RWPE1 (cell line): ENCODE results near the gene LIPH.

ENCODE experiments used
- CTCF ChIA-PET: fragments of 350-600 bp; sonication (Branson Sonifier 250); formaldehyde crosslinking; extraction: SDS; loops from one replicate; lab custom pipeline; 2021; lab: Yijun Ruan, JAX
- POLR2A ChIA-PET: fragments of 400-600 bp; formaldehyde crosslinking; extraction: SDS; loops from one replicate; lab custom pipeline; 2020; ENCODE audit warnings: antibody characterized with exemption; ENCODE audit not compliant: low non-redundant PET; lab: Yijun Ruan, JAX
- DNase-seq: peaks from one replicate; pipeline ENCODE4 v3.0.0; 2012; ENCODE audit warnings: low spot score
- H3K27ac ChIP-seq: fragments of 450-650 bp; 2 replicates; pipeline ENCODE4 v1.5.1; 2017
- TF ChIP-seq, protein P1 (sequence below): fragments of 450-650 bp; conservative IDR thresholded peaks from 2 replicates; pipeline ENCODE4 v1.5.1; 2017; ENCODE audit warnings: low read depth, mild to moderate bottlenecking

Gene LIPH

DNA sequence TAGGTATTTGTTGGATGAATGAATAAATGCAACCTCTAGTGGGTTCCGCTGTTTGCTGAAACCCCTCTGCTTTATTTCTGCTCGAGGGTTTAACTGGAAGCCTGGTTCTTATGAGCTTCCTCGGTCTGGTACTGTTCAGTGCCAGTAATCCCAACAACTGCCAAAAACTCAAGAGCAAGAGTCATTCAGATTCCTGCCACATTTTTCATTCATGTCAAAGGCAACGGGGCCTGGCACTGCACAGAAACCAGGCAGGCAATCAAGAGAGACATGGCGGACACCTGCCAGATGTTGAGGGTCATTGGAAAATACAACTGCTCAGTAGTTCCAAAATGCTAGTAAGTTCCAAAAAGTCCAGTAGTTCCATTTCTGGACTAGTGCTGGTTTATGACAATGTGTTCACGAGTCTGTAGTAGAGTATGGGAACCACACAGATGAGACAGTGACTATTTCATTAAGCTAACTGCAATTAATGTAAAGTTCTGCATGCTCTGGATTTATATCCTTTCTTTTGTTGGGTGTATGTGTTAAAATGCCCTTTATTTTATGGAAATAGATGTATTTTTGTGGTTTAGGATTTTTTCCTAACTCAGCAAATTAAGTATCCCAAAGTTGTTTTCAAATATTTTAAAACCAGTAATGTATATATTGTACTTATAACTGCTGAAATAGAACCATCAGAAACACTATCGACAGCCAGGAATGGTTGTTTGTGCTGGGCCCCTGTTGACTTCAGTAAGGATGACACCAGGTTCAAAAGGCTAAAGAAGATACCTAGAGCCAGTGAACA is 30.8 kb downstream of the LIPH start:
- no peak for DNase-seq
- no peak overlapping the region for H3K27ac ChIP-seq
- TF ChIP-seq, protein P1, sequence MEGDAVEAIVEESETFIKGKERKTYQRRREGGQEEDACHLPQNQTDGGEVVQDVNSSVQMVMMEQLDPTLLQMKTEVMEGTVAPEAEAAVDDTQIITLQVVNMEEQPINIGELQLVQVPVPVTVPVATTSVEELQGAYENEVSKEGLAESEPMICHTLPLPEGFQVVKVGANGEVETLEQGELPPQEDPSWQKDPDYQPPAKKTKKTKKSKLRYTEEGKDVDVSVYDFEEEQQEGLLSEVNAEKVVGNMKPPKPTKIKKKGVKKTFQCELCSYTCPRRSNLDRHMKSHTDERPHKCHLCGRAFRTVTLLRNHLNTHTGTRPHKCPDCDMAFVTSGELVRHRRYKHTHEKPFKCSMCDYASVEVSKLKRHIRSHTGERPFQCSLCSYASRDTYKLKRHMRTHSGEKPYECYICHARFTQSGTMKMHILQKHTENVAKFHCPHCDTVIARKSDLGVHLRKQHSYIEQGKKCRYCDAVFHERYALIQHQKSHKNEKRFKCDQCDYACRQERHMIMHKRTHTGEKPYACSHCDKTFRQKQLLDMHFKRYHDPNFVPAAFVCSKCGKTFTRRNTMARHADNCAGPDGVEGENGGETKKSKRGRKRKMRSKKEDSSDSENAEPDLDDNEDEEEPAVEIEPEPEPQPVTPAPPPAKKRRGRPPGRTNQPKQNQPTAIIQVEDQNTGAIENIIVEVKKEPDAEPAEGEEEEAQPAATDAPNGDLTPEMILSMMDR: no peak
- CTCF ChIA-PET: interaction anchor here (0.7 kb wide), 1 partner anchor 24 kb away, joined by 6 read pairs; no protein-coding TSS in a partner anchor
- POLR2A ChIA-PET: no interaction called here

DNA sequence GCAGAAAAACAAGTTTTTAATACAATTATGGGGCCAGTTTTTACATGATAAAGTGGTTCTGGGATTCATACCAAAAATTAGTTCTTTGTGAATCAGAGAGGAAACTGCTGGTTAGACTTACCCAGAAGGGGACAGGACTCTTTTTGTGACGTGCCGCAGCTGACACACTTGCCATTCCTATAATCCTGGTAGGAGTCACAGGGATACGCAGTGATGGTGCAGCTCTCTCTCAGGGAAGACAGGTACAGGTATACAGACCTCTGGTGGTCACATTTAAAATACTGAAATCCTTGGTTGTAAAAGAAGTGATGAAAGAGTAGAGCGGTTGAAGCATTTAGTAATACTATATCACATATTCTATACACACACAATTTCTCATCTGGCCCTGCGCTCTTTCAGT is 33.4 kb downstream of the LIPH start:
- no peak overlapping the region for H3K27ac ChIP-seq
- TF ChIP-seq, protein P1: no peak
- DNase-seq: no peak
- POLR2A ChIA-PET: no interaction called here
- CTCF ChIA-PET: no interaction called here

DNA sequence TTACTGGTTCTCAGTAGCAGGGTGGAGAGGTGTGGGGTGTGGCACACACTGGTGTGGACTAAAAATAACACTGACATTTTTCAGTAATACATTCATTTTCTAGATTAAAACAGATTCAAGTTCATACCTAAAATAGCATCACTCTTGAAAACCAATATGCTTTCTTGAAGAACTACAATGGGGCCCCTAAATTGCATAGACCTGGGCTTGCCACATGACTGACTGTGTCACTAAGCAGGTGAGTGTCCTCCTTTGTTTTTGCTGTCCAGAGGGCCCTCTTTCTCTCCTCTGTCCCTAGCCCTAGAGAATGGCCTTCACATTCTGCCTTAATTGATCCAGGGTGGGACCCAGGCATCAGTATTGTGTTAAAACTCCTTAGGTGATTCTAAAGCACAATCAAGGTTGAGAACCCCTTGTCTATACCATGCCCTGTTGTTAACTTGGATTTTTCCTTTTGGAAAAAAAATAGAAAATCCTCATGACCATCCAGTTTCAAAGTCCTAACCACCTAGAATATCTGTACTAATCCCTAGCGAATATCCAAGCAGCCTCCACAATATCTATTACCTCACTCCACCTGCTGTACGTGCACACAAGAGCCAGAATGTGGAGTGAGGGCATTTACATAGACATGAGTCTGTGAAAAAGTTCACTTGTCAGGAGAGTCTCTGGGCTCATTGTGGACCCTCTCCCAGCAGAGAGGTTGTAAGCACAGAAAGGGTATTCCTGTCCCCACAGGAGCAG is 34.8 kb downstream of the LIPH start:
- no peak for DNase-seq
- H3K27ac ChIP-seq: no peak overlapping the region
- ChIA-PET CTCF (interaction anchor here (1.0 kb wide), 1 partner anchor 42 kb away, joined by 3 read pairs; no protein-coding TSS in a partner anchor), POLR2A (no interaction called here)
- TF ChIP-seq, protein P1: no peak

DNA sequence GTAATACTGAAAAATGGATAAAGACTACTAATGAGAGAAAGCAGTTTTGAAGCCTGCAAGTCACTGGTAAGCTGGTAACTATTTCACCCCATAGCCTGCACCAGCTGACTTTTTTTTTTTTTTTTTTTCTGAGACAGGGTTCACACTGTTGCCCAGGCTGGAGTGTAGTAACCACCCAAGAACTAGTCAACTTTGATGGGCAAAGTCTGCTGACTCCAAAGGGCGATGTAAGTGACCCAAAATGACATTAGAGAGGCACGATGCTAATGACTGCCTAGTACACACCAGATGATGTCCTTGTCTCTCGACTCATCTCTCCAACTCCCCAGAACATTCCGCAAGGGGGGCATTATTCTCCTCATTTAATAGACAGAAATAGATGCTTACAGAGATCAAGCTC is 40.7 kb downstream of the LIPH start:
- TF ChIP-seq, protein P1: no peak

DNA sequence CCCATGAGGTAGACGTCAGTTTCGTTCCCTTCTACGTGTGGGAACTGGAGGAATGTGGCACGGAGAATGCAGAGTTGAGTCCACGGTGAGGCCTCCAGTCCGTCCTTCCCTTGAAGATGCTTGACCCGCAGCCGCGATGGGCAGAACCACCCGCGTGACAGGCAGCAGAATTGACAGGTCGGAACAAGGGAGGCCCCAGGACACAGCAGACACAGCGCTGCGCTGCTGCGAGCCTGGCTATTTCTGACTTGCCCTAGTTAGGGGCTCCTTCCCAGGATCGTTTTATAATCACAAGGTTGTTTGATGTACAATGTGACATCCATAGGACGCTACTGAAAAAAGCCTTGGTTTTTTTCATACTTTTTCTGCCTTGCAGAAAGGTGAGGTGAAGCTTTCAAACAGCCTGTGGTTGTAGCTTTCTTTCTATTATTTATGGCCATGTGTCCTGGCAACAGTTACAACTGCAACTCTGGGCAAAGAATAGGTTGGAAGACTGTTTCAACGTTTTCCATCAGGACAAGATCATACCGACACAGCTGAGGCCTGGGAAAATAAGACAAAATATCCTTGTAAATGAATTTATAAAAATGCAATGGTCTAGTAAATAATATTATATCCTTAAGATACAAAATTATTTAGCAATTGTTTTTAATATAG is 43.9 kb downstream of the LIPH start:
- TF ChIP-seq, protein P1: no peak
- ChIA-PET CTCF (no interaction called here), POLR2A (no interaction called here)
- H3K27ac ChIP-seq: no peak overlapping the region
- DNase-seq: no peak

More for the DNA sequence above, 40.7 kb downstream of the LIPH start:
- CTCF ChIA-PET: no interaction called here
- POLR2A ChIA-PET: interaction anchor here (0.8 kb wide), 1 partner anchor 78 kb away, joined by 5 read pairs; no protein-coding TSS in a partner anchor
- H3K27ac ChIP-seq: no peak overlapping the region
- no peak for DNase-seq

DNA sequence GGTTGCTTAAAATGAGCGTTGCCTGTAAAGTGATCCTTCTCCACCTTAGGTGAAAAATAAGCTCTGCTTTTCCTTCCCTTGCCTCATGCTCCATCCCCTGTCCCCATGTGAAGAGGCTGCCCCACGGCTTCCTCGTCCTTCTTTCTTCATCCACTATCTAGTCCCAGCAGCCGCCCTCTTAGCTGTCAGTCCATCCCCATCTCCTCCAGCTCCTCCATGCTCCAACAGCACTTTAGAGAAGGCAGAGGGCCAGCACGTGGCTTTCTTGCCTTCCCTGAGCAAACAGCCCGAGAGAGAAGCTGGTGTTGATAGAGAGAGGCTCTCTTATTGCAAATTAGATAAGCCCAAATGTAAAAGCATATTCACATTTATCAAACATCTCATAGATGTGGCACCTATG is 44.5 kb downstream of the LIPH start:
- no peak overlapping the region for H3K27ac ChIP-seq
- no peak for DNase-seq
- TF ChIP-seq, protein P1: no peak
- ChIA-PET CTCF (no interaction called here), POLR2A (no interaction called here)
